Activated T-helper 2 cell treated with anti-CD3 and anti-CD28 coated beads, Interferon-gamma antibody, Interleukin-2, Interleukin-4, amounts not matched to agents 10 μg/mL and 5 μg/mL and 100 μg/mL, durations not matched to agents 14 hours and 24 hours and 36 hours (primary cell): ENCODE data around the gene PCDHGC5. TPM values are rescaled to one million over a fixed set of nuclear protein-coding genes. Genes with fewer than 3 reads are reported as not detected.

Experiments
- DNase-seq: peaks from one replicate; pipeline ENCODE4 v3.0.0; 2021; ENCODE audit warnings: low spot score
- H3K27ac Mint-ChIP-seq: one replicate; pipeline ENCODE4 v1.8.0; 2021; ENCODE audit warnings: mixed read lengths
- H3K27me3 Mint-ChIP-seq: one replicate; pipeline ENCODE4 v1.8.0; 2021; ENCODE audit warnings: low read depth, mixed read lengths
- H3K36me3 Mint-ChIP-seq: one replicate; pipeline ENCODE4 v1.8.0; 2021; ENCODE audit warnings: low read depth, mixed read lengths
- H3K4me1 Mint-ChIP-seq: one replicate; pipeline ENCODE4 v1.8.0; 2021; ENCODE audit warnings: low read depth, mixed read lengths
- H3K4me3 Mint-ChIP-seq: one replicate; pipeline ENCODE4 v1.8.0; 2021; ENCODE audit warnings: low read depth, mild to moderate bottlenecking, moderate library complexity, mixed read lengths
- H3K9me3 Mint-ChIP-seq: one replicate; pipeline ENCODE4 v1.8.0; 2021; ENCODE audit warnings: mixed read lengths
- intact Hi-C: fragments of 100-400 bp; cut with micrococcal nuclease; formaldehyde crosslinking; loops from one replicate; pipeline ENCODE4 v1.15.1; 2023
- total RNA-seq: library from RNA; stranded (reverse); gene quantifications from 2 replicates; pipeline ENCODE4 v1.2.3, GENCODE V29; 2022

The PCDHGC5 gene
- total RNA-seq, 1 donor from 2014 or later, result not detected

- Mint-ChIP-seq H3K4me3 (no peak overlapping the region), H3K27ac (no peak overlapping the region)
These were observed 45.8 kb downstream of the PCDHGC5 start for GRCh38 chr5:141534492-141535213.

More at GRCh38 chr5:141534492-141535213, 45.8 kb downstream of the PCDHGC5 start:
- no peaks in the 10 kb centered on the region for H3K9me3 Mint-ChIP-seq
- no peak for DNase-seq
- intact Hi-C loops, result no loop called here
- no peaks in the 10 kb centered on the region for H3K4me1 Mint-ChIP-seq
- H3K27me3 Mint-ChIP-seq, result no peaks in the 10 kb centered on the region
- peaks cover 41% of the 10 kb centered on the region for H3K36me3 Mint-ChIP-seq

Other genes with a start within 250 kb of the PCDHGC5 start
- not detected in 2 replicates for gene PCDHB15, start 243.7 kb upstream of the PCDHGC5 start, total RNA-seq
- gene SLC25A2, start 185.0 kb upstream of the PCDHGC5 start, total RNA-seq, result 0.16 TPM in 1 of 2 replicates, not detected in the other
- 67.1 and 70.5 TPM in 2 replicates for gene TAF7, start 168.3 kb upstream of the PCDHGC5 start, total RNA-seq
- gene PCDHGA1, start 158.6 kb upstream of the PCDHGC5 start, total RNA-seq, result 0.09 and 0.14 TPM in 2 replicates
- 0.09 and 0.11 TPM in 2 replicates for gene PCDHGA2, start 150.3 kb upstream of the PCDHGC5 start, total RNA-seq
- 0.11 and 0.16 TPM in 2 replicates for gene PCDHGA3, start 145.3 kb upstream of the PCDHGC5 start, total RNA-seq
- 0.16 and 0.48 TPM in 2 replicates for gene PCDHGB1, start 139.0 kb upstream of the PCDHGC5 start, total RNA-seq
- 0.44 and 0.57 TPM in 2 replicates for gene PCDHGA4, start 134.1 kb upstream of the PCDHGC5 start, total RNA-seq
- 0.85 and 0.91 TPM in 2 replicates for gene PCDHGB2, start 129.1 kb upstream of the PCDHGC5 start, total RNA-seq
- 0.43 and 0.51 TPM in 2 replicates for gene PCDHGA5, start 124.9 kb upstream of the PCDHGC5 start, total RNA-seq
- 0.46 and 0.85 TPM in 2 replicates for gene PCDHGB3, start 118.8 kb upstream of the PCDHGC5 start, total RNA-seq
- 0.48 and 0.55 TPM in 2 replicates for gene PCDHGA6, start 115.2 kb upstream of the PCDHGC5 start, total RNA-seq
- gene PCDHGA7, start 106.3 kb upstream of the PCDHGC5 start, total RNA-seq, result 0.16 and 0.30 TPM in 2 replicates
- 0.28 and 0.34 TPM in 2 replicates for gene PCDHGB4, start 101.4 kb upstream of the PCDHGC5 start, total RNA-seq
- gene PCDHGA8, start 96.4 kb upstream of the PCDHGC5 start, total RNA-seq, result 0.07 and 0.23 TPM in 2 replicates
- 0.62 and 0.92 TPM in 2 replicates for gene PCDHGB5, start 91.1 kb upstream of the PCDHGC5 start, total RNA-seq
- 0.23 and 0.32 TPM in 2 replicates for gene PCDHGA9, start 86.3 kb upstream of the PCDHGC5 start, total RNA-seq
- 0.21 and 0.34 TPM in 2 replicates for gene PCDHGB6, start 81.1 kb upstream of the PCDHGC5 start, total RNA-seq
- 0.21 and 0.34 TPM in 2 replicates for gene PCDHGA10, start 76.1 kb upstream of the PCDHGC5 start, total RNA-seq
- 0.18 and 0.23 TPM in 2 replicates for gene PCDHGB7, start 71.4 kb upstream of the PCDHGC5 start, total RNA-seq
- 0.21 and 0.39 TPM in 2 replicates for gene PCDHGA11, start 68.0 kb upstream of the PCDHGC5 start, total RNA-seq
- 0.11 and 0.16 TPM in 2 replicates for gene PCDHGA12, start 58.6 kb upstream of the PCDHGC5 start, total RNA-seq
- gene PCDHGC3, start 13.1 kb upstream of the PCDHGC5 start, total RNA-seq, result 0.21 and 0.23 TPM in 2 replicates
- not detected in 2 replicates for gene PCDHGC4, start 4.1 kb upstream of the PCDHGC5 start, total RNA-seq
- 228 and 234 TPM in 2 replicates for gene DIAPH1, start 129.9 kb downstream of the PCDHGC5 start, total RNA-seq
- 92.4 and 95.2 TPM in 2 replicates for gene HDAC3, start 147.8 kb downstream of the PCDHGC5 start, total RNA-seq
- 15.9 and 16.1 TPM in 2 replicates for gene RELL2, start 147.9 kb downstream of the PCDHGC5 start, total RNA-seq
- gene FCHSD1, start 162.3 kb downstream of the PCDHGC5 start, total RNA-seq, result 37.4 and 42.8 TPM in 2 replicates
- 9.9 and 10.5 TPM in 2 replicates for gene ARAP3, start 193.1 kb downstream of the PCDHGC5 start, total RNA-seq